Neutrophil (primary cell): Measurements from ENCODE around the gene ZNF324.
A peak's percentile ranks its signal among the peaks of the same experiment; 100 is the strongest.

ENCODE experiments used
- H3K27ac ChIP-seq: fragments of 200-600 bp; sonication (generic); 2 replicates; pipeline ENCODE4 v1.5.1; 2016; ENCODE audit warnings: mild to moderate bottlenecking, moderate library complexity
- H3K27me3 ChIP-seq: fragments of 200-600 bp; sonication (generic); 2 replicates; pipeline ENCODE4 v1.6.0; 2016; ENCODE audit warnings: mild to moderate bottlenecking
- H3K36me3 ChIP-seq: fragments of 200-600 bp; sonication (generic); 2 replicates; pipeline ENCODE4 v1.5.1; 2017
- H3K4me1 ChIP-seq, 2 experiments: fragments of 200-600 bp in 1 of 2; sonication (generic) in 1 of 2; 1 replicate in 1 of 2; 2 replicates in 1 of 2; pipeline versions ENCODE4 v1.5.1 to v1.6.1; 2013 to 2016; ENCODE audit warnings: low read depth in 1 of 2, low read length in 1 of 2, mild to moderate bottlenecking in 1 of 2, moderate library complexity in 1 of 2; ENCODE audit not compliant: control insufficient read depth in 1 of 2, insufficient read depth in 1 of 2
- H3K4me3 ChIP-seq, 2 experiments: fragments of 200-600 bp in 1 of 2; sonication (generic) in 1 of 2; 1 replicate in 1 of 2; 2 replicates in 1 of 2; pipeline ENCODE4 v1.5.1; 2013 to 2016; ENCODE audit warnings: low read depth in 1 of 2, low read length in 1 of 2, mild to moderate bottlenecking in 1 of 2, moderate library complexity in 1 of 2
- H3K9me3 ChIP-seq: fragments of 200-600 bp; sonication (generic); 2 replicates; pipeline ENCODE4 v1.5.1; 2016
- TF ChIP-seq, protein P1 (sequence below): fragments of 200-600 bp; sonication (generic); IDR thresholded peaks from 2 replicates; pipeline ENCODE4 v1.5.1; 2016; ENCODE audit warnings: antibody characterized with exemption

Gene ZNF324

DNA sequence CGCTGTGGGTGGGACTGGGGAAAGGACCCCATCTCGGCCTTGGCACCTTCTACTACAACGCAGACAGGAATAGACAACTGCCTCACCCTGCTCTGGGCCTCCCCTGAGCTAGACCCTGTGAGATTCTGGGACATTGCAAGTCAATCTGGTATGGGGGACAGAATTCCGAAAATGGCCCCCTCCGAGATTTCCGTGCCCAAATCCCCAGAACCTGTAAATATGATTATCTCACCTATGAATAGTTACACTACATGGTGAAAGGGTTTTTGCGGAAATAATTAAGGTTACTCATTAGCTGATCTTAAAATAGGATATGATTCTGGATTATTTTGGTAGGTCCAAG, 53.3 kb downstream of the ZNF324 start:
- H3K36me3 ChIP-seq: peaks cover 20% of the 10 kb centered on the region
- H3K4me1 ChIP-seq: peaks cover 24 to 31% of the 10 kb centered on the region in 2 experiments
- no peaks in the 10 kb centered on the region for H3K9me3 ChIP-seq
- peak overlapping the region; percentile 65 to 74 for H3K4me3 ChIP-seq
- TF ChIP-seq, protein P1, sequence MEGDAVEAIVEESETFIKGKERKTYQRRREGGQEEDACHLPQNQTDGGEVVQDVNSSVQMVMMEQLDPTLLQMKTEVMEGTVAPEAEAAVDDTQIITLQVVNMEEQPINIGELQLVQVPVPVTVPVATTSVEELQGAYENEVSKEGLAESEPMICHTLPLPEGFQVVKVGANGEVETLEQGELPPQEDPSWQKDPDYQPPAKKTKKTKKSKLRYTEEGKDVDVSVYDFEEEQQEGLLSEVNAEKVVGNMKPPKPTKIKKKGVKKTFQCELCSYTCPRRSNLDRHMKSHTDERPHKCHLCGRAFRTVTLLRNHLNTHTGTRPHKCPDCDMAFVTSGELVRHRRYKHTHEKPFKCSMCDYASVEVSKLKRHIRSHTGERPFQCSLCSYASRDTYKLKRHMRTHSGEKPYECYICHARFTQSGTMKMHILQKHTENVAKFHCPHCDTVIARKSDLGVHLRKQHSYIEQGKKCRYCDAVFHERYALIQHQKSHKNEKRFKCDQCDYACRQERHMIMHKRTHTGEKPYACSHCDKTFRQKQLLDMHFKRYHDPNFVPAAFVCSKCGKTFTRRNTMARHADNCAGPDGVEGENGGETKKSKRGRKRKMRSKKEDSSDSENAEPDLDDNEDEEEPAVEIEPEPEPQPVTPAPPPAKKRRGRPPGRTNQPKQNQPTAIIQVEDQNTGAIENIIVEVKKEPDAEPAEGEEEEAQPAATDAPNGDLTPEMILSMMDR: no peak
- peak overlapping the region; percentile 86 for H3K27ac ChIP-seq
- no peaks in the 10 kb centered on the region for H3K27me3 ChIP-seq

DNA sequence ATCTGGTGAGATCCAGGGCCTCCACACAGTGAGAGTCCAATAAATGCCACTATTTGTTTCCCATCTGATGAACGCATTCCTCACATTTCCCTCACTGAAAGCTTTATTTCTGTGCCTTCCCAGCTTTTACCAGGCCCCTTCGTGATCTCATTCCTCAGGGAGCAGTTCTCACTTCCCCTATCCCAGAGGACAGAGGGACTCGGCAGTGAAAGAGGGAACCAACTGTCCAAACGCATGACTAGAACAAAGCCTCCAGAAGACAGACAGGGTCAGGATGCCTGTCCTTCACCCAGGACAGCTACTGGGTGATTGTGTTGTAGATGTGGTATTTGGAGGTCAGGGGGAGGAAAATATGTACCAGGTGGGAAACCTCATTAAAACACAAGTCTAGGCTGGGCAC, 54.8 kb downstream of the ZNF324 start:
- Histone ChIP-seq H3K4me3 (no peak overlapping the region), H3K36me3 (peaks cover 8% of the 10 kb centered on the region), H3K27me3 (no peaks in the 10 kb centered on the region), H3K9me3 (no peaks in the 10 kb centered on the region), H3K27ac (no peak overlapping the region), H3K4me1 (peaks cover 24 to 31% of the 10 kb centered on the region in 2 experiments)
- TF ChIP-seq, protein P1: no peak

DNA sequence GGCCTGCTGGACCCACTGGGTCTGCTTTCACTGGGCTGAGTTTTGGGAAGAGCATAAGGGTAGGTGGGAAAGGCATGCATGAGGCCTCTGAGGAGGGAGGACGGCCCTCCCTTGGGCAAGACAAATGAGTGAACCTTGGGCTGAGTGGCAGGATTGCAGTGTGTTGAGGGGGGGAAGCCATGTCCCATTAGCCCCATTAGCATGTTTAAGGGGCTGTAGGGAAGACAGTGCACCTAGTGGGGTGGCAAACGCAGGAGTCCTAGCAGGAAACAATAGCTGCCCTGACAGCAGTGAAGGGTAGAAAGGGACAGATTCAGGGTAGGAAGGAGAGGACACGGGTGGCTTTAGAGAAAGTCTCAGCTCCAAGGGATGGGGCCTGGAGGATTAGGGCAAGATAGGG, 55.8 kb downstream of the ZNF324 start:
- Histone ChIP-seq H3K4me3 (no peak overlapping the region), H3K36me3 (no peaks in the 10 kb centered on the region), H3K4me1 (peaks cover 24 to 26% of the 10 kb centered on the region in 2 experiments), H3K9me3 (no peaks in the 10 kb centered on the region), H3K27me3 (no peaks in the 10 kb centered on the region), H3K27ac (no peak overlapping the region)
- TF ChIP-seq, protein P1: no peak
